K562 (cell line): ENCODE measurements around the gene HRH3. TPM values are rescaled to one million over a fixed set of nuclear protein-coding genes. Genes with fewer than 3 reads are reported as not detected.
A peak's percentile ranks its signal among the peaks of the same experiment; 100 is the strongest.

Source experiments
- CREB1 ChIP-seq, 2 experiments: sonication (generic) in 1 of 2; formaldehyde crosslinking in 1 of 2; IDR thresholded peaks; 2 replicates each; pipeline versions ENCODE4 v1.6.1 to v1.8.0; 2012 to 2022; ENCODE audit warnings: inconsistent platforms in 1 of 2, mild to moderate bottlenecking in 1 of 2, missing genetic modification reagents in 1 of 2, moderate library complexity in 1 of 2
- CTBP1 ChIP-seq: fragments of 450-650 bp; IDR thresholded peaks from 2 replicates; pipeline ENCODE4 v1.6.1; 2016; ENCODE audit warnings: borderline replicate concordance
- CTCF ChIP-seq, 3 experiments: IDR thresholded peaks in 2 of 3; conservative IDR thresholded peaks in 1 of 3; 2 replicates each; pipeline ENCODE4 v1.5.1; 2011 to 2012; ENCODE audit warnings: low read length in 3 of 3, mild to moderate bottlenecking in 3 of 3, control low read depth in 2 of 3, improper control_type of control experiment in 1 of 3, inconsistent platforms in 1 of 3, low read depth in 1 of 3, mixed read lengths in 1 of 3, moderate library complexity in 1 of 3; ENCODE audit not compliant: insufficient read depth in 2 of 3
- EP300 ChIP-seq: IDR thresholded peaks from 2 replicates; pipeline ENCODE4 v1.6.1; 2012; ENCODE audit warnings: low read length, improper control_type of control experiment
- HMG20B ChIP-seq: fragments of 250-450 bp; sonication (Bioruptor Pico); IDR thresholded peaks from 2 replicates; pipeline ENCODE4 v1.5.0; 2021; ENCODE audit warnings: mild to moderate bottlenecking
- ILF3 ChIP-seq: fragments of 450-650 bp; IDR thresholded peaks from 2 replicates; pipeline ENCODE4 v1.6.1; 2018; ENCODE audit warnings: antibody characterized with exemption, mild to moderate bottlenecking, moderate library complexity, borderline replicate concordance
- IRF2 ChIP-seq: sonication (generic); formaldehyde crosslinking; IDR thresholded peaks from 2 replicates; pipeline ENCODE4 v1.8.1; 2022; ENCODE audit warnings: mild to moderate bottlenecking, missing genetic modification reagents
- JUNB ChIP-seq: fragments of 450-650 bp; formaldehyde crosslinking; conservative IDR thresholded peaks from 2 replicates; pipeline ENCODE4 v1.4.0; 2020; ENCODE audit warnings: mild to moderate bottlenecking
- KDM5B ChIP-seq: fragments of 200-600 bp; sonication (generic); IDR thresholded peaks from 2 replicates; pipeline ENCODE4 v1.6.1; 2012; ENCODE audit warnings: low read depth, mild to moderate bottlenecking, moderate library complexity, low read length, control low read depth, inconsistent platforms; ENCODE audit not compliant: insufficient replicate concordance
- L3MBTL2 ChIP-seq: fragments of 450-650 bp; IDR thresholded peaks from 2 replicates; pipeline ENCODE4 v1.6.1; 2016; ENCODE audit warnings: mild to moderate bottlenecking, moderate library complexity
- NCOA6 ChIP-seq: fragments of 450-650 bp; IDR thresholded peaks from 2 replicates; pipeline ENCODE4 v1.6.1; 2017; ENCODE audit warnings: mild to moderate bottlenecking
- NR1H2 ChIP-seq: sonication (generic); formaldehyde crosslinking; IDR thresholded peaks from 2 replicates; pipeline ENCODE4 v1.4.0; 2020; ENCODE audit warnings: mild to moderate bottlenecking, missing genetic modification reagents
- PTTG1 ChIP-seq: fragments of 450-650 bp; IDR thresholded peaks from 2 replicates; pipeline ENCODE4 v1.6.1; 2016; ENCODE audit warnings: low read depth, mild to moderate bottlenecking, missing genetic modification characterization, missing compliant biosample characterization
- SAFB ChIP-seq: fragments of 200-400 bp; formaldehyde crosslinking; IDR thresholded peaks from 2 replicates; pipeline ENCODE4 v1.6.1; 2017; ENCODE audit warnings: low read depth, low read length, borderline replicate concordance
- SIN3B ChIP-seq: fragments of 450-650 bp; IDR thresholded peaks from 2 replicates; pipeline ENCODE4 v1.6.1; 2017; ENCODE audit warnings: low read depth, mild to moderate bottlenecking, moderate library complexity
- TEAD2 ChIP-seq: fragments of 450-650 bp; IDR thresholded peaks from 2 replicates; pipeline ENCODE4 v1.6.1; 2016; ENCODE audit warnings: missing genetic modification characterization, control low read depth, missing compliant biosample characterization
- ZNF12 ChIP-seq: sonication (generic); formaldehyde crosslinking; IDR thresholded peaks from 2 replicates; pipeline ENCODE4 v1.4.0; 2020; ENCODE audit warnings: mild to moderate bottlenecking, missing genetic modification reagents
- ZNF239 ChIP-seq: fragments of 250-450 bp; sonication (Bioruptor Pico); IDR thresholded peaks from 2 replicates; pipeline ENCODE4 v1.4.0; 2020; ENCODE audit warnings: mild to moderate bottlenecking
- ZNF253 ChIP-seq: fragments of 250-450 bp; sonication (Bioruptor Pico); conservative IDR thresholded peaks from 2 replicates; pipeline ENCODE4 v1.6.1; 2021; ENCODE audit warnings: mild to moderate bottlenecking
- ZNF324 ChIP-seq: fragments of 250-450 bp; sonication (Bioruptor Pico); IDR thresholded peaks from 2 replicates; pipeline ENCODE4 v1.4.0; 2020; ENCODE audit warnings: mild to moderate bottlenecking
- polyA plus RNA-seq, 8 experiments: library from polyadenylated mRNA; depleted of rRNA in 4 of 8; stranded (reverse) in 5 of 8; unstranded in 3 of 8; fragments of >200 nt; fragmentation: Nextera tagmentation in 2 of 8; fragmentation: Illumina TruSeq in 1 of 8; extraction: Ambion mirVana in 2 of 8; extraction: Trizol in 1 of 8; gene quantifications; 2 replicates each; pipeline versions ENCODE4 v1.2.1 to v1.2.3, GENCODE V29; 2011 to 2014; ENCODE audit warnings: inconsistent platforms in 1 of 8, missing spikeins in 1 of 8
- total RNA-seq, 7 experiments: library from RNA; depleted of rRNA in 6 of 7; stranded (reverse); fragments of >200 nt in 6 of 7; fragmentation: Illumina TruSeq in 2 of 7; extraction: Trizol in 2 of 7; gene quantifications; 2 replicates each; pipeline versions ENCODE4 v1.2.1 to v1.2.3, GENCODE V29; 2011 to 2021; ENCODE audit warnings: low replicate concordance in 1 of 7

HRH3 gene
- total and polyA plus RNA-seq, 9 of the 15 experiments (the other 6 are each of a cell fraction or from before 2014, with no cell fraction given) = not detected

- TF ChIP-seq KDM5B (peak; percentile 92), CREB1 (IDR thresholded peaks at IDR 0.05) (peak; percentile 95), CREB1 (CRISPR knock-in tag; IDR thresholded peaks at IDR 0.05) (peak; percentile 97), ZNF253 (CRISPR knock-in tag) (no peak), SIN3B (peak; percentile 96), CTCF (IDR thresholded peaks at IDR 0.05 in 2 of 3, conservative IDR thresholded peaks at IDR 0.05 in 1 of 3; ENCODE audit: insufficient read depth in 2 of 3, low read depth in 1 of 3, low read length in 3 of 3) (no peak), IRF2 (CRISPR knock-in tag) (no peak), SAFB (0 out of 2 replicates have a peak, but pooled peaks have one; percentile 32), PTTG1 (tag) (no peak), ZNF239 (no peak), EP300 (0 out of 2 replicates have a peak, but pooled peaks have one; percentile 14), TEAD2 (tag) (no peak), NR1H2 (CRISPR knock-in tag) (peak; percentile 90; the same call in 1 of the 2 replicates), JUNB (CRISPR knock-in tag) (no peak), HMG20B (CRISPR knock-in tag) (no peak; the same call in 1 of the 2 replicates), CTBP1 (peak; percentile 94), L3MBTL2 (peak; percentile 81), ZNF12 (CRISPR knock-in tag) (peak; percentile 83), ZNF324 (CRISPR knock-in tag) (peak; percentile 53; the same call in 1 of the 2 replicates), ILF3 (peak; percentile 66; the same call in 1 of the 2 replicates), NCOA6 (no peak)
- TF ChIP-seq, all 486 proteins: peak for 185
Measured at GRCh38 chr20:62182469-62183425, 37.3 kb downstream of the HRH3 start, which contains the start of gene MTG2 (continued).
